Measurements from ENCODE around the gene MGLL. TPM values are rescaled to one million over a fixed set of nuclear protein-coding genes. Genes with fewer than 3 reads are reported as not detected.

MGLL gene
- total RNA-seq, 1 donor from 2014 or later = 135 TPM

DNA sequence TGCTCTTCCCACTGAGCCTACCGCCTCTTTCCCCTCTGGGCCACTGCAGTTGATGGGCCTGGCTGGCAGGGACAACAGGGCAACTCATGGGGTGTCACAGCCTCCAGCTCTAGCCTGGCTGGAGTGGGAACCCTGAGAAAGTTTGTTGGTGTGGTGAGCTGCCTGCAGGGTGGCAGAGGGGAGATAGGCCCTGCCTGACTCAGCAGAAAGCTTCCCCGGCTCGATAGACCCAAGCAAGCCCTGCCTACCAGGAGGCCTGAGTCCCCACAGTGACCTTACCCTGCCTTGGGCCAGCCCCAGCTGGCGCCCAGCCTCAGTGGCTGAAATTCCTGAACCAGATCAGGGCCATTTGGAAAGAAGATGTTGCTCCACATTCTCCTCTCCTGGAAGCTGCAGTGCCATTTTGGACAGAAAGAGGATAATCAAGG is 120.2 kb downstream of the MGLL start:
- no peak for ATAC-seq

DNA sequence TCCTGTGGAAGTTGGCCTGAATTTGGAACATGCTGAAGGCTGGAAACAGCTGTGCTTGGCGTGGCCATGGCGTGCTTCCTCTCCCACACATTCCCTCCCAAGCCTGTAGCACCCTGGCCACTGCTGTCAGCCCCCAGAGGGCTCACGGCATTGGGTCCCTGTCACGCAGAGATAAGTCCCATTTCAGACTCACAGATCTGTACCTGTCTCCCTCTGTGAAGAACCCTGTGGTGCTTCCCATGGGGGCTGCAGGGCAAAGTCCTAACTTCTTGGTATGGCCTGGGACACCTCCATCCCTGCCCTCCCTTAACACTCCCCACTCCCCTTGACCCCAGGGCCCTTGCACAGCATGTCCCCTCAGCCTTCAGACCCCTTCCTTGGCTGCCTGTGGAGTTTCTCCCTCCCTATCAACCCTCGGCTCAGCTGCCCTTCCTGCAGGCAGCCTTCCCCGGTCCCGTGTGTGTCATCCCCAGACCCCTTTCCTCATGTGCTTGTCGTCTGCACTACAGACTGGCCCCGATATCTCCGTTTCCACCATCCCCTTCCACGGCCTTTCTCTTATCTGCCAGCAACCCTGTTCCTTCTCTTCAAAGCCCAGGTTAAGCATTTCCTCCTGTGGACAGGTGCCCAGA is 120.9 kb downstream of the MGLL start:
- ATAC-seq = no peak

DNA sequence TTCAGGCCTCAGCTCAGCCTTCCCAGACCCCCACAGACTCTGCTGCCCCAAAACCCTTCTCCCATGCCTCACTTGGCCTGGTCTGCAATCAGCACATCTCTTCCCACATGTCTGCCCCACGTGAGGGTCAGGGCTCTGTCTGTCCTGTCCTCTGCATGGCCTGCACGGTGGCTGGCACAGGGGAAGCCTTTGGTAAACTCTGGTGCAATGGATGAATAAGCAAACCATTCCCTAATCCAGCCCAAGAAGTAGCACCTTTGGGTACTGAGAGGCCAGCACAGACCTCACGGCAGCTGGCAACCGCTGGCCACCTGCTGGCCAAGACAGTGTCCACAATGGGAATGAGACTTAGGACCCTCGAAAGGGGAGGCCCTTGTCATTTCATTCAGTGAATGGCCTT is 121.9 kb downstream of the MGLL start:
- no peak for ATAC-seq

DNA sequence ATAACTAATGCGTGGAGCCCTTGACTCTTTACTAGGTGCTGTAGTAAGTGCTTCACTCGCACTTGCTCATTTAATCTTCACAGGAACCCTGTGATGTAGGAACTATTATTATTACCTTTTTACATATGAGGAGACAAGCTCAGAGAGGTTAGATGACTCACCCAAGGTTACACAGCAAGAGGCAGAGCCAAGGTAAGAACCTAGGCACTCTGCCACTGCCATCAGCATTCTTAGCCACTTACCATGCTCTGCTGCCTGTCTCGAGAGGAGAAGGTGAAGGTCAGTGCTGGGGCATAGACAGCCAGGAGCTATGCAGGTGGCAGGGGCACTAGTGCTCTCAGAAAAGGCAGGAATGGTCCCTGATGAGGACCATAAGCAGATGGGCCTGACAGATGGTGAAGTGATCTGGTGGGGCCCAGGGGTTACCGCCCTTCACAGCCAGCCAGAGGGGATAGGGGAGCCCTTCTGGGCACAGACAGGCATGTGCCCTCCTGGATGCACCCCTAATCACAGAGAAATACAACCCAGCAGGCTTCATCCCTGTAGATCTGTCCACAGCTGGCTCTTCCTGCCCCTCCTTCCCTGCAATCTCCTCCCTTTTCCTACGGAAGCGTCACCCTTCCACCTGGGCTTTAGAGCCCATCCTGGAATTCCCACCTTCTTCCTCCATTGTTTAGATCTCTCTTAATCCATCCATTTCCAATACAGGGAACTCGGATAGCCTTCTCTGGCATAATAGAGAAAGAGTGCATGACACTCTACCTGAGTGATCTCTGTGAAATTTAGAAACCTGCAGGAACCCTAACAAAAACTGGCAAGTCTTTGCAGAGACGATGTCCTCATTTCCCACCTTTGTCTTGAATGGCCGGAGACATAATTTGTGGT is 122.7 kb downstream of the MGLL start:
- ATAC-seq = peak; percentile 34

DNA sequence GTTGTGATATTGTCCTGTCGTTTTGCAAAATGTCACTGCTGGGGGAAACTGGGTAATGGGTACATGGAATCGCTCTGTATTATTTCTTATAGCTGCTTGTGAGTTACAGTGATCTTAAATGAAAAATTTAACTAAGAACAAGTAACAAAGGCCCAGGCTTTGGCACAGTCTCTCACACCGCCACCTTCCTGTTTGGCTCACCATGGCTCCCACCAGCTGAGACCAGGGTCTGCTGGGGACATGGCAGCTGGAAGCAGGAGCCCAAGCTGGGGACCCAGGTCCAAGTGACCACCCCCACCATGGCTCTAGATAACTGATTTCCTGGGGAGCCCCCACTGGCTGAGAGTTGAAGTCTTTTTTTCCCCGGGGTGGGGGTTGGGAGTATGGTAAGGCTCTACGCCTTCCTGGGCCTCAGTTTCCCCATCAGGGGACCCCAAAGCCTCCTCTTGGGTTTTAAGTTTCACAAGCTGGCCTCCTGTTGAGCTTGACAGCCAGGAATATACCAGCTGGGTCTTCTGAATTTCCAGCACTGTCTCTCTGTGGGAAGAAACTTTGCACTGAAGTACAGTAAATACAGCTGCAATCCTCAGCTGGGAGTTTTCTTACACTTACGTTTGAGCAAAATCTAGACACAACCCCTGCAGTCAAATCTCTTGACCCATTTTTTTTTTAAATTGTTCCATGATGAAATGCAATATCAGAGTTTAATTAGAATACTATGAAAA is 123.5 kb downstream of the MGLL start:
- no peak for ATAC-seq

DNA sequence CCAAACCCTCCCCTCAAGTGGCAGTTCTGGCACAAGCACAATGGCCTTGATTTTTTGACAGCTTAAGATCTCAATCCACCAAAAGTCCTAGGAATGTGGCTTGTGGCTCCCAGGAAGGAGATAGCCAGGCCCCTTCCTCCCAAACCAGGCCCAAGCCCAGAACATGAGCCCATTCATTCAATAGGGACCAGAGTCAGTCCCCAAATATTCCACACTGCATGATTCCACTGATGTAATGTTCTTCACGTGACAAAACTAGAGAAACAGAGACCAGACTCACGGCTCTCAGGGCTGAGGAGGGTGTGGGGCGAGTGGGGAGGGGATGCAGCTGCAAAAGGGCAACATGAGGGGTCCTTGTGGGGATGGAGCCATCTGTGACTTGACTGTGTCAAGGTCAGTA is 124.0 kb downstream of the MGLL start:
- ATAC-seq = no peak

DNA sequence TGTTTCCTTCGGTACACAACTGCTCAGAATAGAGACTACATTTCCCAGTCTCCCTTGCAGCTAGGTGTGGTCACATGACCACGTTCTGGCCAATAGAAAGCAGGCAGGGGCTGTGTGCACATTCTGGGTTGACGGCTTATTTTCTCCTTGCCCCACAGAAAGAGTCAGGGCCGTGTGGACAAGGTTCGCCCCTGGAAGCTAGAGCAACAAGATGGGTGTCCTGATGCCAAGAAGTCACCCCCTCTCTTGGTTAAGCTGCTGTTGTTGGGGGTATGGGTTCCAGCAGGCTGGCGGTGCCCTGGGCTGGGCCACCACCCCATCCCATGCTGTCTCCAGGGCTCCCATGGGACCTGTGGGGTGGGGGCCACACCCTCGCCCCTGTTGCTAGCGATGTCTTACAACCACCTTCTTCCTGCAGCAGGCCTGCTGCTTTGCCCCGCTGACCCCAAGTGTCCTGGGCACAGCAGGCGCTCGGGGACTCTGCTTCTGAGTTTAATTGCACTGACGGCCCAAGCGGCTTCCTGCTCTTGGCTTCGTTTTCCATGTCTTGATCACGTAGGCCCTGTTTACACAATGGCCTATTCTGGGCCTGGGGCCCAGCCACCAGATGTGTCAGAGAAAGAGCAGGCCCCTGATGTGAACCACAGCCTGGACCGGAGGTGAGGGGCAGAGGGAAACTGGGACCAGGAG is 124.6 kb downstream of the MGLL start:
- ATAC-seq = peak; percentile 54

DNA sequence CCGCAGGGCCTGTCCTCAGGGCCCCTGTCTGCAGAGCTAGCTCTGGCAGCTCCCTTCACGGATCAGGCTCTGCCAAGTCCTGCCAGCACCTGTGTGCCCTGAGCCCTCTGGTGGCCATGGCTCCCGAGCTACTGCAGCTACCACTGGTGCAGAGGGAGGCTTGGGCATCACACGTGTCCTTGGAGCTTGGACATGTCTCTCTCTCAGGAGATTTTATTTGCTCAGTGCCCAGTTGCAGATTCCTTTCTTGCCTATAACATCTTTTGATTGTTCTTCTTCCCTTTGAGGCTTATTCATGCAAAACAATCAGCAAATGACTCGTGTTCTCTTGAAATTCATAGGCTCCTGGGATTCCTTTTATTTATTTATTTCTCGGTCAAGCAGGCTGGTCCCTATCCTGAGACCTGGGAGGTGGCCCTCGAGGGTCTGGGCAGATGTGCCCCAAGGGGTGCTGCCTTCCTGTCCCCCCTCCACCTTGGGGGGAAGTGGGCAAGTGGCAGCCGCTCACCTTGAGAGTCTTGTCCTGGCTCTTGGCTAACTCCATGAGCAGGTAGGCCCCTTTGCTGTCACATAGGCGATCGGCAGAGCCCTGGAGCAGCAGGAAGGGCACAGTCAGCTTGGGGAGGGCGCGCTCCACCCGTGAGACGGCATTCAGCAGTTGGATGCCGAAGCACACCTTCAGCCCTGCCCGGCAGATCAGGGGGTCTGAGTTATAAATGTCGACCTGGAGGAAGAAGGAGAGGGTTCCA is 127.7 kb downstream of the MGLL start:
- peak; percentile 33 for ATAC-seq

DNA sequence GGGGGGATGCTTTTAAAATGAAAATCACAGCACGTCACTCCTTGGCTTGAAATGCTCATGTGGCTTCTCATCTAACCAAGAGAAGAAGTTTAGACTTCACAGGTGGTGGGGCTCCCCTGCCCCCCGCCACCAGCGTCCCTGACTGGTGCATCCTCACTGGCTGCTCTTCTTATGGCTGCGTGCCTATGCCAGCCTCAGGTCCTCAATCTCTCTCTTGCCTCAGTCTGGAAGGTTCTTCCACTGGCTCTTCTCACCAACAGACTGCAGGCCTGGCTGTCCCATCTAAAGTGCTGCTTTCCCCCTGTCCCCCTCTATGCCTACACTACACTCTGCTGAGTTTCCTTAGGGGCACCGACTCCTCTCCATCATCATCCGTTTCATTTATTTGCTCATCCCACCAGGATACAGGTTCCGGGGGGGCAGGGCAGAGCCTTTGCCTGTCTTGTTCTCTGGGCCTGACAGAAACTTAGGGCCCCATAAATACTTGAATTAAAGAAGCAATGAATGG is 128.9 kb downstream of the MGLL start:
- no peak for ATAC-seq

DNA sequence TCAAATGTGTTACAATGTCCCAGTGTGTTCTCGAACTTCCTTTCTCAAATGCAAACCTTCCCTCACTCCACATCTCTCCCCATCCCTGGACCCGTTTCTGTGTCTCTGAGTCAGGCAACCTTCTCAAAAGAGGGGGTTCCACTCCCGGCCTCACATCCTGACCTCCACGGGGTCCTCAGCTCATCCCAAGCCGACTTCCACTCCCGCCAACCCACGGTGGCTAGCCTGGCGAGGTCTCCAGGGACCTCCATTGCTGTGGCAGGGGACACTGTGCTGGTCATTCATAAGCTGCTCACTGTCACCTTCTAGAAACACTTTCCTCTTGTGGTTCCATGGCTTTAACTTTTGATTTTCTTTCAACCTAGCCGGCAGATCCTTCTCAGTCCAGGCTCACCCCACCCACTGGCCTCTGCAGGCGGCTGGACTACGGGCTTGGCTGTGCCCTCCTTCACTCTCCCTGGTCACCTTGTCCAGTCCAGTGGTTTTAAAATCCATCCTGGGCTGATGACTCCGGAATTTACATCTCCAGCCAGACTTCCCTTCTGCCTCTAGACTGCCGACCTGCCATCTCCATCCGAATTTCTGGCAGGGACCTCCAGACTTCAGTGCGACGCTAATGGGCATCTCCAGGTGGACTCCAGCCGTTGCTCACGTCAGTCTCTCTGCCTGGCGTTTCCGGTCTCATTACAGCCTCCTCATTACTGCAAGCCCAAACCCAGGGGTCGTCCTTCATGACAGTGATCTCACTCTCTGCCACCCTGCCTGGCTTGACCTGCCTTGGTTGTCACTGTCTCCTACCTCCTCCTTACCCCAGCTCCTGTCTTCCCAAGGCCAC is 129.6 kb downstream of the MGLL start:
- no peak for ATAC-seq

DNA sequence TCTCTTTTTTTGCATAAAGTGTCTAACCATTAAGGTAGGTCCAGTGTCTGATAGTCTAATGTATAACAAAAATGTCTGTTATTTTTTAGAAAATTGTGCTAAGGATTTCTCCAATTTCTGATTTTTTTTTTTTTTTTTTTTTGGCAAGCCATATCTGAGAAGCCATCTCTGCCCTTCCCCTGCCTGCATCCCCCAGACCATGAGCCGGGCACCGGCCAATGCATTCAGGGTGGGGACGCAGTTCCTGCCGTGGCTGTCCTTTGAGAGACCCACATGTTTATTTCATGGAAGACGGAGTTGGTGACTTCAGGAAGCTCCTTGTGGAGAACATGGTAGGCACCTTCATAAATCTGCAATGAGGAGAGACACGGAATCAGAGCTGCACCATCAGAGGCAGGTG is 130.3 kb downstream of the MGLL start:
- no peak for ATAC-seq

DNA sequence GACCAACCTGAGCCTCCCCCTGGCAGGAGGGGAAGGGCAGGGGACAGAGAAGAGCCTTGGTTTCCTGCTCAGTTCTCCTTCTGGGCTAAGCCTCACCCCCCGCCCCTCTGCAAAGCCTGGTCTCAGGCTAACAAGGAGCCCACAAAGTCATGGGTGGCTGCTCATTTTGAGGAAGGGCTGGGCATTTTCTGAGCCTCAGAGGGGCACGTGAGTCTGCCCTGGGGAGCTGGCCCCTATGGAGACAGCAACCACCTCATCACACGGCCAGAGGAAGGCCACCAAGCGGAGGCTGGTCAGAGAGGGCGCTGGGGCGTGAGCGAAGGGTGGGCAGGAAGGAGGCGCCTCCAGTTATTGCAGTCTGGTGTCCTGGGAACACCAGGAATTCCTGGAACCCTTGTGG is 130.8 kb downstream of the MGLL start:
- ATAC-seq = no peak

DNA sequence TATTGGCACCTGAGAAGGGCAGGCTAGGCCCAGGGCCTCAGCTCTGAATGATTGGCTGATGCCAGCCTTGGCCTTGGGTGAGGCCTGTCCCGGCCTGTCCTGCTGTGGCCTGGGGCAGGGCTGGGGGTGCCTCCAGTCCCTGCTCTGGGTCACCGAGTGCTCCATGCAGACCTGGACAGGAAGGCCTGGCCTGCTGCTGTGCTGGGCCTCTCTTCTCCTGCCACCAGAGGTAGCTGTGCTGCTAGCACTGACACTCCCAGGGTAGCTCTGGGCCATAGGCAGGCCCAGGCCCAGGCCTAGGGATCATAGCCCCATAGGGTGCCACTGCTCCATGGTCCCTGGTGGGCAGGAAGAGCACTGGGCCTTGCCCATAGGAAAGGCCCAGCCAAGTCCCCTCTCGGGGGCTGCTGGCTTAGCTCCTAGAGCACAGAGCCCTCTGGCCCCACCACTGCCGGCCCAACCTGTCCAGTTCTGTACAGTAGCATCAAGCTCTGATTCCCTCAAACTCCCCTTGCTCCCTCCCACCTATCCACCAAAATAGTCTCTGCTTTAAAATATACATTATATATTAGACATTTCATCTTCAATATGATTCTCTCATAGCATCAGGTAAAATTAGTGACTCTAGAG is 131.4 kb downstream of the MGLL start:
- ATAC-seq = peak; percentile 45

DNA sequence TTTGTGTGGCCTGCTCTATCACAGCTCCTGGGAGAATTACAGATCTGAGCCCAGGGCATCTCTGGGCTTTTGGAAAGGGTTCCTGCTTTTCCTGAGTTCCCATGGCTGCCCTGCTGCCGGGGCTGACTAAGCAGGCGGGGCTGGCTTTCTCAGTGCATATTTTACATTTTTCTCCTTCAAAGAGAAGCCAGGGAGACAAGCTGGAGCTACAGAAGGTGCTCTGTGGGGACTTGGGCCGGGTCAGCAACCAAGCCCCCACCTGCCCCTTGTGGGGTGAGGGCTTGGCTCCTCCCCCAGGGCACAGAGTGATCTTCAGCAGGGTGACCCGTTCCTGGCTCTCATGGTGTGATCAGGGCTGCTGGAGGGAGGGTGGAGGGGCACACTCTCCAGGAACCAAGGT is 132.2 kb downstream of the MGLL start:
- ATAC-seq = peak; percentile 5

DNA sequence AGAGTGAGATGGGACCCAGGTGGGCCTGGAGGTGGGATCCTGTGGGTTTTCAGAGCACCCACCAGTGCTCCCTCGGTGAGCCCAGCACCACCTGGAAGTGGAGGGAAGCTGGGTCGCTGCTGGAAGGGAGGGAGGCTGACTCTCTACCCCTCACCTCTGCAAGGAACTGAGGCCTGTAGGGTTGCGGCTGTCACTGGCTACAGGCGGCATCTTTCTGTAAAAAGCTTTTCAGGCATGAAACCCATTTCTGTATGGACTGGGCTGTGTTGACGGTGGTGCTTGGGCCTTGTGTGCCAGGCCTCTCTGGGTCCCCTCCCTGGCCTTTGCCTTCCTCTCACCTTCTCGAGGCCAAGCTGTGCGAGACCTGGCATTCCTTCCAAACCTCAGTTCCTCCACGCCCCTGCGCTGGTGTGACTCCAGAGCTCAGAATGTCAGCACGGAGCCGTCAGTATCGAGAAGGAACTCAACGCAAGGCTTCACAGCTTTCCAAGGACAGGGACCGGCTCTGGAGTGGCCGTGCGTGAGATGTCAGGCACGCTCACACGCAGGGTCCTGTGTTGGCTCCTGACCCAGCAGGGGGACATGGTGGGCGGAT is 133.0 kb downstream of the MGLL start:
- ATAC-seq = no peak

DNA sequence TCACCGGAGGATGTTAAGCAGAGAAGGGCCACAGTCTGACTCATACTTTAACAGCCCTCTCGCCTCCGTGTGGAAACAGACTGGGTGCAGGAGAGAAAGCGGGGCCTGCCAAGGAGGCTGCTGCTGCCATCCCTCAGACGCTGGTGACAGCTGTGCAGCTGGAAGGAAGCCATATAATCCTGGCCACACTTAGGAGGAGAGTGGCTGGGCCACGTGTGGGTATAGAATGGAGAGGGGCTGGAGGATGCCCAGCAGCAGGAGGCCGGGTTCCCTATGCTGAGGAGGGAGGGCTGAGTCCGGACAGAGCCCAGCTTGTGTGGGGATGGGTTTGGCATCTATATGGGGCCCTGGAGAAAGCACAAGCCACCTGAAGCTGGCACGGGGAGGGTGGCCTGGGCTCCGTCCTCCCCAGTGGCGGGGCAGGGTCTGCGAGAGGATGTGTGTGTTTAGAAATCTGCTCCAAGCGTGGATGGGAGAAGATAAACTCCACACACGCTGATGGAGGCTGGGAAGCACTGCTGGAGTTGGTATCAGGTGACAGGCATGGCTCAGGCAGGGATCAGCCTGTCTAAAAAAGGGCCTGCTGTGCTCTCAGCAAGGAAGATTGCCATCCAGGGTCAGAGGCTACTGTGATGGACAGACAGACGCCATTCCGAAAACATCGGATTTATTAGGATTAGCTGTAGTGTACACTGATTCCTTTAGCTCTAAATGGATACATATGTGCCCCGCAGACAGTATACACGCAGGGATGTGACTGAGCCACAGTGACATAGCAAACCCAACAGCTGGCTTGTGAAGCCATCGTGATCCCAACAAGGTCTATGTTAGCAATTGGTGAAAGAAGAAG is 133.7 kb downstream of the MGLL start:
- no peak for ATAC-seq

DNA sequence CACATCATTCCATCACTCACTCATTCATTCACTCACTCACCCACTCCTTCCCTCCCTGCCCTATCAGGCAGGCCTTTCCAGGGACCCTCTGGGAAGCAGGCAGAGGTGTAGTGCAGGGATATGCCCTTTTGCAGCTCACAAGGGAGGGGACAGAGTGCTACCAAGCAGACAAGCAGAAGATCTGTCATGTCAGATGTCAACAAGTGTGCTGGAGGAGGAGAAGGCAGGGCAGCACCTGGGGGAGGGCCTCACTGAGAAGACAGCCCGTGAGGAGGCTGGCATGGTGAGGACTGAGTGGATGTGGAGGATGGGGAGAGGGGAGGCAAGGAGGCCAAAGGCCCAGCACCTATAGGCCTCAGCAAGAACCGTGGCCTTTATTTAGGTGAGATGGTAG is 134.3 kb downstream of the MGLL start:
- ATAC-seq = no peak

DNA sequence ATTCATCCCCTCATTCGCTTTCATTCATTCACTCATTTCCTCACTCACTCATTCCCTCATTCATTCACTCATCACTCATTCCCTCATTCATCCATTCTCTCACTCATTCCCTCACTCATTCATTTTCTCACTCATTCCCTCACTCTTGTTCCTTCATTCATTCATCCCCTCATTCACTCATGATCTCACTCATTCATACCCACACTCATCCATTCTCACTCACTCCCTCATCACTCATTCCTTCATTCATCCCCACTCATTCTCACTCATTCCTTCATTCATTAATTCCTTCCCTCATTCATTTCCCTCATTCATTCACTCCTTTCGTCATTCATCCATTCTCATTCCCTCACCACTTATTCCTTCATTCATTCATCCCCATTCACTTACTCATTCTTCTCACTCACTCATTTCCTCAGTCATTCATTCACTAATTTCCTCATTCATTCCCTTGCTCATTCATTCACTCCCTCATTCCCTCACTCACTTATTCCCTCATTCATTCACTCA is 135.0 kb downstream of the MGLL start:
- ATAC-seq = no peak

DNA sequence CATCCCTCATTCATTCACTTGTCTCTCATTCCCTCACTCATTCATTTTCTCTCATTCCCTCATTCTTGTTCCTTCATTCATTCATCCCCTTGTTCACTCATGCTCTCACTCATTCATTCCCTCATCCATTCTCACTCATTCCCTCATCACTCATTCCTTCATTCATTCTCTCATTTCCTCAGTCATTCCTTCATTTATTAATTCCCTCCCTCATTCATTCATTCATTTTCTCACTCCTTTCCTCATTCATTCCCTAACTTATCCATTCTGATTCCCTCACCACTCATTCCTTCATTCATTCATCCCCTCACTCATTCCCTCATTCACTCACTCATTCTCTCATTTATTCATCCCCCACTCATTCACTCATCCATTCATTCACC is 135.8 kb downstream of the MGLL start:
- no peak for ATAC-seq

All from esophagus mucosa (tissue), 1 donor.